Epithelial cell of proximal tubule (primary cell): ENCODE data around the gene BEGAIN. TPM values are rescaled to one million over a fixed set of nuclear protein-coding genes. Genes with fewer than 3 reads are reported as not detected.
A peak's percentile ranks its signal among the peaks of the same experiment; 100 is the strongest.

ENCODE experiments used
- DNase-seq: peaks from one replicate; pipeline ENCODE4 v3.0.0-alpha.2; 2011; ENCODE audit warnings: low read depth
- H3K4me3 ChIP-seq: 2 replicates; pipeline ENCODE4 v1.5.1; 2011; ENCODE audit warnings: low read depth, mild to moderate bottlenecking, low read length
- total RNA-seq: library from RNA; depleted of rRNA; stranded (reverse); fragments of >200 nt; gene quantifications from 2 replicates; pipeline ENCODE4 v1.2.3, GENCODE V29; 2015
- TF ChIP-seq, protein P1 (sequence below): conservative IDR thresholded peaks from 2 replicates; pipeline ENCODE4 v1.5.1; 2012; ENCODE audit warnings: low read depth, mild to moderate bottlenecking, low read length

BEGAIN gene
- total RNA-seq, 1 donor from 2014 or later: 1.4 TPM

DNA sequence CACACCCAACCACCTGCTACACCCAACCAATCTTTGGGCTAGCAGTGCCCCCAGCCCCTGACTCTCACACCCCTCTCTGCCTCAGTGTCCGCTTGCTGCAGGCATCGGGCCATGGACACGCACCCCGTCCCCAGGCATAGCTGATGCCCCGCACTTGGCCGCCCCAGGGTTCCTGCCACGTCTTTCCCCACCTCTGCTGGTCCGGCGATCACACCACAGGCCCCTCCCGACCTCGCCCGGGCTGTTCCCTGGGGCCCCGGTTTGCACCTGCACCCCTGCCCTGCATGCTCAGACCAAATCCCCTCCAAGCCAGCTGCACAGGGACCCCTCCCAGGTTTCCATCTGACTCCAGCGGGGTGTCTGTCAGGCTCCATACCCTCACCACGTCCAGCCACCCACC is 38.3 kb downstream of the BEGAIN start:
- DNase-seq: no peak
- no peak overlapping the region for H3K4me3 ChIP-seq
- TF ChIP-seq, protein P1, sequence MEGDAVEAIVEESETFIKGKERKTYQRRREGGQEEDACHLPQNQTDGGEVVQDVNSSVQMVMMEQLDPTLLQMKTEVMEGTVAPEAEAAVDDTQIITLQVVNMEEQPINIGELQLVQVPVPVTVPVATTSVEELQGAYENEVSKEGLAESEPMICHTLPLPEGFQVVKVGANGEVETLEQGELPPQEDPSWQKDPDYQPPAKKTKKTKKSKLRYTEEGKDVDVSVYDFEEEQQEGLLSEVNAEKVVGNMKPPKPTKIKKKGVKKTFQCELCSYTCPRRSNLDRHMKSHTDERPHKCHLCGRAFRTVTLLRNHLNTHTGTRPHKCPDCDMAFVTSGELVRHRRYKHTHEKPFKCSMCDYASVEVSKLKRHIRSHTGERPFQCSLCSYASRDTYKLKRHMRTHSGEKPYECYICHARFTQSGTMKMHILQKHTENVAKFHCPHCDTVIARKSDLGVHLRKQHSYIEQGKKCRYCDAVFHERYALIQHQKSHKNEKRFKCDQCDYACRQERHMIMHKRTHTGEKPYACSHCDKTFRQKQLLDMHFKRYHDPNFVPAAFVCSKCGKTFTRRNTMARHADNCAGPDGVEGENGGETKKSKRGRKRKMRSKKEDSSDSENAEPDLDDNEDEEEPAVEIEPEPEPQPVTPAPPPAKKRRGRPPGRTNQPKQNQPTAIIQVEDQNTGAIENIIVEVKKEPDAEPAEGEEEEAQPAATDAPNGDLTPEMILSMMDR: no peak

DNA sequence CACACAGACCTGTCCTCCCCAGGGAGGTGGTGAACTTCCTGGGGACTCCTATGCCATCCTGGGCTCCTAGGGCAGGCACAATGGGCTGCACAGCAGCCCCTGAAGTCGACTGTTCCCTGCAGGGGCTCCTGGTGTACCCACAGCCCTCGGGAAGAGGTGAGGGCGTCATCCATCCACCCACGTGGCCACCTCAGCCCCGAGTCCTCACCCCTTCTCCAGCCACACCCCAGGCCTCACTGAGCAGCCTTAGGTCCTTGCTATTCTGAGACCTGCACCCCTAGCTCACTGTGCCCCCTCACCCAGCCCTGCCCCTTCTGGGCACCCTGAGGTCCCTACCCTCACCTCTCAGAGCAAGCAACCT is 38.9 kb downstream of the BEGAIN start:
- TF ChIP-seq, protein P1: no peak
- DNase-seq: no peak
- H3K4me3 ChIP-seq: no peak overlapping the region

DNA sequence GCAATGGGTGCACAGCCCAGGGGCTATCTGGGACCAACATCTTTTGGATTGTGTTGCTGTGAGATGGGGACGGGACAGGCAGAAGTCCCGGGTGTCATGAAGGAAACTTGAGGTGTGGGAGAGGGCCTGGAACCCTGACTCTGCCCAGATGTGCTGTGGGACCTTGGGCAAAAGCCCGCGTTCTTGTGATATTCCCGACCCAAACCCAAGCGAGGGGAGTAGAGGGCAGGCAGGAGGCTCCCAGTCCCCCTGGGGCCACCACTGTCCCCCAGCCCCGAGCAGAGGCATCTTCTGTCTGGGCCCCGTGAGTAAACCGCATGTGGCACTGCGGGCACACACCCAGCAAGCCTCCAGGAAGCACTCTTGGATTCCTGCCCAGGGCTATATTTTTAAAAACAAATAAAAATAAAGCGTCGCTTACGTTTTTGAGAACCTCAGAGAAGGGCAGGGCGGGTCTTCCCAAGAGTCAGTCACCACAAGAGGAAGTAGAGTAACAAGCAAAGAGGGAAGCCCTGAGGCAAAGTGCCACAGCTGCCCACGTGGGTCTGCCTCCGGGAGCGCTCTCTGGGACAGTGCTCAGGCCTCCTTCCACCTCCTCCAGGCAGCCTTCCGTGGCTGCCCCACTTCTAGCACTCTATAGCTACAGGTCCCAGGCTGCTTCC is 39.5 kb downstream of the BEGAIN start:
- H3K4me3 ChIP-seq: no peak overlapping the region
- TF ChIP-seq, protein P1: no peak
- DNase-seq: no peak

DNA sequence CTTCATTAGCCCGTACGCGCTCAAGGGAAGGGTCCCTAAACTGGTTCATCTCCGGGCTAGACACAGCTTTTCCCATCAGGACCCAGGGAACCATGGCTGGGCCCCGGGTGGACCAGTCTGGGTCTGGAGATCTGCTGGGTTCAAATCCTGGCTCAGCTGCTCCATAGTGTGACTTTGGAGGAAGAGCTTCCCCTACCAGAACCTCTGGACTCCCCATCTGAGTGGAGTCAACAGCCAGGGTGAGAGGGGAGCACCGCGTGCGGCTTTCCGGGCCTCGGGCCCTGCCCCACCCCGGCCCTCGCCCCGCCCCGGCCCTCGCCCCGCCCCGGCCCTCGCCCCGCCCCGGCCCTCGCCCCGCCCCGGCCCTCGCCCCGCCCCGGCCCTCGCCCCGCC is 41.2 kb downstream of the BEGAIN start:
- TF ChIP-seq, protein P1: no peak
- peak overlapping the region; percentile 24 for H3K4me3 ChIP-seq
- no peak for DNase-seq

DNA sequence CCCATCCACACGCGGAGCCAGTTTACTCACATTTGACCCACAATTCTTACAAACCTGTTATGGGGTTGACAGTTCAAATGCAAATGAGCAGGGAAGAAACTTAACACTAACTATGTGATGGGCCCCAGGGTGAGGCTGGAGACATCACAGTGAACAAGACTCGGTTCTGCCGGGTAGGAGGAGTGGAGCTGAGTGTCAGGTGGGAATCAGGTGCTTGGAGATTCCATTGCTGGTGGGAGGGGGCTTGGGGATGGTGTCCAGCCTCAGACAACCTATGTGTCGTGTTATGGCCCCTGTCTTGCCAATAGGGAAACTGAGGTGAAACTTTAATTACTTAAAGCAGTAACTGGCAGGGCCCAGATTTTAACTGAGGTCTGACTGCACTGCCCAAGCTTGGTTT is 41.9 kb downstream of the BEGAIN start:
- TF ChIP-seq, protein P1: no peak
- no peak for DNase-seq
- no peak overlapping the region for H3K4me3 ChIP-seq

DNA sequence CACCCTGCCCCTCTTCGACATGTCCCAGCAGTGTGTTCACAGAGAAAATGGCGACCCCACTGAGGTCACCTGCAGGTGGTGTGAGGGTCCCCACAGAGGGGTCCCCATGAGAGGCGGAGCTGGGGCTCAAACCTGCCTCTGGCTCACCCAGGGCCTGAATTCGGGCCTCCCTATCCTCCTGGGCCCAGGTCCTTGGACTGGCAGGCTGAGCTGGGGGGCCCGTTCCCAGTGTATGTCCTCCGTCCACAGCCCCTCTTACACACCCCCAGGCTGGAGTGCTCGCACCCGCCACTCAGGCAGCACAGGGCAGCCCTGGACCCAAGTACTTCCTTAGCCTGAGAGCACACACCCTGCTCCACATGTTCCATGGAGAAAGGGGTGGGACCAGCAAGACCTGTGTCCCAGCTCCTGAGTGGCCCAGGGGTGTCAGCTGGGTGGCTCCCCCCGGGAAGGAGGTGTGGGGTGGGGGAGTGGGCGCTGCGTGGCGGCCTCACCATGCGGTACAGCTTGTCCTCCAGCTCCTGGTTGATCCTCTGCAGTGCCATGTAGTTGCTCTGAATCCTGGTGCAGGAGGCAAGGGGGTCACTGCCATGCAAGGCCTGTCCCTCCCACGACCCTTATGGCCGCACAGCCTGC is 42.6 kb downstream of the BEGAIN start:
- TF ChIP-seq, protein P1: no peak
- no peak for DNase-seq
- H3K4me3 ChIP-seq: no peak overlapping the region
